CD4-positive, alpha-beta T cell (primary cell): ENCODE results near the gene CEP43. TPM values are rescaled to one million over a fixed set of nuclear protein-coding genes. Genes with fewer than 3 reads are reported as not detected.

ENCODE experiments used
- ATAC-seq: fragments of 200-7000 bp; cut with Tn5 transposase; one replicate; pipeline ENCODE4 v1.10.0; 2022; ENCODE audit warnings: mild to moderate bottlenecking; ENCODE audit not compliant: poor library complexity
- CTCF ChIA-PET: fragments of 350-600 bp; sonication (Branson Sonifier 250); formaldehyde crosslinking; loops from one replicate; lab custom pipeline; 2021; ENCODE audit warnings: antibody characterized with exemption, inconsistent platforms; lab: Charles Lee
- POLR2A ChIA-PET: fragments of 350-600 bp; sonication (Branson Sonifier 250); formaldehyde crosslinking; loops from one replicate; lab custom pipeline; 2021; ENCODE audit warnings: antibody characterized with exemption, inconsistent platforms; lab: Charles Lee
- DNase-seq, 14 experiments: peaks; one replicate each; pipeline ENCODE4 v3.0.0-alpha.2; 2013 to 2020; ENCODE audit warnings: mixed read lengths in 2 of 14
- H3K27ac ChIP-seq, 2 donors: one replicate each; pipeline versions ENCODE4 v1.5.1 to v1.7.0; 2013; ENCODE audit warnings: low read length in 2 of 2, low read depth in 1 of 2, mild to moderate bottlenecking in 1 of 2
- H3K27me3 ChIP-seq, 2 experiments: 1 replicate in 1 of 2; 2 replicates in 1 of 2; pipeline versions ENCODE4 v1.6.1 to v1.7.0; 2013; ENCODE audit warnings: low read length in 2 of 2, control low read depth in 1 of 2, mild to moderate bottlenecking in 1 of 2, moderate library complexity in 1 of 2; ENCODE audit not compliant: insufficient read depth in 2 of 2, control insufficient read depth in 1 of 2
- H3K36me3 ChIP-seq: one replicate; pipeline ENCODE4 v1.6.1; 2013; ENCODE audit warnings: low read length, control low read depth; ENCODE audit not compliant: insufficient read depth
- H3K4me1 ChIP-seq: one replicate; pipeline ENCODE4 v1.6.1; 2013; ENCODE audit warnings: low read length, control low read depth; ENCODE audit not compliant: insufficient read depth
- H3K4me3 ChIP-seq: one replicate; pipeline ENCODE4 v1.5.1; 2013; ENCODE audit warnings: mild to moderate bottlenecking, low read length, moderate library complexity
- H3K9me3 ChIP-seq, 2 experiments: 1 replicate in 1 of 2; 2 replicates in 1 of 2; pipeline versions ENCODE4 v1.6.1 to v1.7.0; 2013; ENCODE audit warnings: low read length in 2 of 2, mild to moderate bottlenecking in 2 of 2, control low read depth in 1 of 2, moderate library complexity in 1 of 2; ENCODE audit not compliant: control insufficient read depth in 1 of 2, insufficient read depth in 1 of 2
- H3K27ac Mint-ChIP-seq: one replicate; pipeline ENCODE4 v1.8.0; 2020; ENCODE audit warnings: mixed read lengths
- H3K27me3 Mint-ChIP-seq: one replicate; pipeline ENCODE4 v1.8.0; 2021; ENCODE audit warnings: mixed read lengths
- H3K36me3 Mint-ChIP-seq: one replicate; pipeline ENCODE4 v1.8.0; 2021; ENCODE audit warnings: low read depth, mixed read lengths
- H3K4me1 Mint-ChIP-seq: one replicate; pipeline ENCODE4 v1.8.0; 2021; ENCODE audit warnings: low read depth, mixed read lengths
- H3K4me3 Mint-ChIP-seq: one replicate; pipeline ENCODE4 v1.8.0; 2020; ENCODE audit warnings: mild to moderate bottlenecking, mixed read lengths
- H3K9me3 Mint-ChIP-seq: one replicate; pipeline ENCODE4 v1.8.0; 2020; ENCODE audit warnings: mixed read lengths
- CTCF ChIP-seq: fragments of 200-600 bp; IDR thresholded peaks from one replicate; pipeline ENCODE4 v1.8.0; 2022; ENCODE audit warnings: antibody characterized with exemption, mild to moderate bottlenecking
- intact Hi-C, 2 experiments: fragments of 100-400 bp; cut with DNase I in 1 of 2; cut with micrococcal nuclease in 1 of 2; formaldehyde crosslinking; loops; one replicate each; pipeline versions ENCODE4 v1.15.1 to v1.9.0; 2023 to 2025; cut with DNase I, micrococcal nuclease
- total RNA-seq, 174 experiments: library from RNA in 2 of 174; stranded (reverse) in 2 of 174; gene quantifications; one replicate each; pipeline ENCODE4 v1.2.3 and lab custom pipeline; 2021 to 2026

The CEP43 gene
- total RNA-seq, 2 experiments from 2014 or later = 12.5 to 13.5 TPM

- Histone ChIP-seq H3K27ac (no peak overlapping the region), H3K27me3 (no peaks in the 10 kb centered on the region), H3K4me1 (peaks cover 4% of the 10 kb centered on the region), H3K4me3 (no peak overlapping the region), H3K9me3 (no peaks in the 10 kb centered on the region), H3K36me3 (peaks cover 29% of the 10 kb centered on the region)
- Mint-ChIP-seq H3K27me3 (no peaks in the 10 kb centered on the region), H3K4me1 (peaks cover 9% of the 10 kb centered on the region), H3K9me3 (no peaks in the 10 kb centered on the region), H3K27ac (no peak overlapping the region), H3K4me3 (no peak overlapping the region), H3K36me3 (peaks cover 75% of the 10 kb centered on the region)
- POLR2A ChIA-PET = no interaction called here
- no peak for DNase-seq
- CTCF ChIA-PET = no interaction called here
- TF ChIP-seq CTCF = no peak
- intact Hi-C loops = no loop called here
- ATAC-seq = no peak
Observed at GRCh38 chr6:167013946-167014345, 14.7 kb downstream of the CEP43 start.

GRCh38 chr6:167015302-167015701, 16.1 kb downstream of the CEP43 start:
- DNase-seq = no peak
- POLR2A ChIA-PET = interaction anchor here (1.3 kb wide), 1 partner anchor 25 kb away, joined by 5 read pairs; no protein-coding TSS in a partner anchor

GRCh38 chr6:167020206-167020605, 21.0 kb downstream of the CEP43 start:
- Histone ChIP-seq H3K36me3 (peaks cover 36% of the 10 kb centered on the region), H3K4me1 (no peaks in the 10 kb centered on the region), H3K4me3 (no peak overlapping the region), H3K27ac (no peak overlapping the region), H3K27me3 (no peaks in the 10 kb centered on the region), H3K9me3 (no peaks in the 10 kb centered on the region)
- Mint-ChIP-seq H3K36me3 (peaks cover 33% of the 10 kb centered on the region), H3K27me3 (no peaks in the 10 kb centered on the region), H3K4me1 (no peaks in the 10 kb centered on the region), H3K9me3 (no peaks in the 10 kb centered on the region), H3K27ac (no peak overlapping the region), H3K4me3 (no peak overlapping the region)
- intact Hi-C loops = no loop called here
- ChIA-PET POLR2A (no interaction called here), CTCF (interaction anchor here (2.1 kb wide), 1 partner anchor 31 kb away, joined by 5 read pairs; no protein-coding TSS in a partner anchor)
- no peak for ATAC-seq
- TF ChIP-seq CTCF = no peak
- DNase-seq = peak in 1 of 14 experiments; percentile 8

More at GRCh38 chr6:167015302-167015701, 16.1 kb downstream of the CEP43 start:
- H3K36me3 Mint-ChIP-seq = peaks cover 72% of the 10 kb centered on the region
- H3K4me3 Mint-ChIP-seq = no peak overlapping the region
- no peaks in the 10 kb centered on the region for H3K9me3 Mint-ChIP-seq
- no peak overlapping the region for H3K27ac ChIP-seq
- peaks cover 4% of the 10 kb centered on the region for H3K4me1 ChIP-seq
- no peak for TF ChIP-seq CTCF
- no peaks in the 10 kb centered on the region for H3K9me3 ChIP-seq
- no peak overlapping the region for H3K27ac Mint-ChIP-seq
- no peaks in the 10 kb centered on the region for H3K27me3 Mint-ChIP-seq
- ATAC-seq = no peak
- CTCF ChIA-PET = no interaction called here
- H3K4me3 ChIP-seq = no peak overlapping the region
- peaks cover 35% of the 10 kb centered on the region for H3K36me3 ChIP-seq
- peaks cover 9% of the 10 kb centered on the region for H3K4me1 Mint-ChIP-seq
- no peaks in the 10 kb centered on the region for H3K27me3 ChIP-seq
- intact Hi-C loops = no loop called here
